IMR-90 (cell line): ENCODE data around the gene NFATC3. TPM values are rescaled to one million over a fixed set of nuclear protein-coding genes. Genes with fewer than 3 reads are reported as not detected.

Experiments used
- ATAC-seq: fragments of 200-7000 bp; cut with Tn5 transposase; 2 replicates; pipeline ENCODE4 v1.9.1; 2020; ENCODE audit warnings: low read depth, mild to moderate bottlenecking, moderate library complexity
- BruUV-seq: library from RNA; stranded (reverse); fragments of 400-500 nt; replicated peaks from 2 replicates; lab custom pipeline; 2021; lab: Mats Ljungman, UMichigan
- CTCF ChIA-PET: fragments of 300-600 bp; formaldehyde crosslinking; extraction: SDS; loops from one replicate; lab custom pipeline; 2021; ENCODE audit warnings: antibody characterized with exemption; lab: Yijun Ruan, JAX
- POLR2A ChIA-PET: fragments of 300-600 bp; sonication (Branson Sonifier 250); formaldehyde crosslinking; loops from one replicate; lab custom pipeline; 2022; ENCODE audit warnings: antibody characterized with exemption; ENCODE audit not compliant: unreplicated experiment; lab: Charles Lee
- DNase-seq: peaks from one replicate; pipeline ENCODE4 v3.0.0; 2013
- H2AFZ ChIP-seq: replicated peaks from 2 replicates; pipeline ENCODE3; 2013; ENCODE audit warnings: low read length, mild to moderate bottlenecking; ENCODE audit not compliant: poor library complexity
- H2AK5ac ChIP-seq: 2 replicates; pipeline ENCODE4 v1.6.1; 2013; ENCODE audit warnings: low read depth, low read length, inconsistent platforms
- H2AK9ac ChIP-seq: replicated peaks from 2 replicates; pipeline ENCODE3; 2013; ENCODE audit warnings: mild to moderate bottlenecking, low read depth, low read length, moderate library complexity; ENCODE audit not compliant: poor library complexity
- H2BK120ac ChIP-seq: 2 replicates; pipeline ENCODE4 v1.6.1; 2013; ENCODE audit warnings: low read depth, low read length, inconsistent platforms
- H2BK15ac ChIP-seq: 3 replicates; pipeline ENCODE4 v1.6.1; 2013; ENCODE audit warnings: low read depth, low read length, inconsistent platforms
- H2BK20ac ChIP-seq: 2 replicates; pipeline ENCODE4 v1.6.1; 2013; ENCODE audit warnings: low read depth, mild to moderate bottlenecking, inconsistent platforms, low read length, moderate library complexity
- H2BK5ac ChIP-seq: 2 replicates; pipeline ENCODE4 v1.6.1; 2013; ENCODE audit warnings: mild to moderate bottlenecking, low read depth, low read length, inconsistent platforms; ENCODE audit not compliant: poor library complexity, severe bottlenecking
- H3K14ac ChIP-seq: replicated peaks from 2 replicates; pipeline ENCODE4 v1.6.1; 2013; ENCODE audit warnings: low read depth, low read length, inconsistent platforms
- H3K18ac ChIP-seq: 2 replicates; pipeline ENCODE4 v1.6.1; 2013; ENCODE audit warnings: low read depth, low read length, control low read depth
- H3K23ac ChIP-seq: 2 replicates; pipeline ENCODE4 v1.6.1; 2013; ENCODE audit warnings: low read depth, low read length, inconsistent platforms
- H3K27ac ChIP-seq: 2 replicates; pipeline ENCODE4 v1.5.1; 2013; ENCODE audit warnings: mild to moderate bottlenecking, control low read depth, low read length; ENCODE audit not compliant: insufficient read depth
- H3K27me3 ChIP-seq: 2 replicates; pipeline ENCODE4 v1.6.1; 2013; ENCODE audit warnings: low read length; ENCODE audit not compliant: control insufficient read depth, insufficient read depth
- H3K36me3 ChIP-seq: 2 replicates; pipeline ENCODE4 v1.6.1; 2013; ENCODE audit warnings: low read length, mixed read lengths; ENCODE audit not compliant: control insufficient read depth, insufficient read depth
- H3K4ac ChIP-seq: 2 replicates; pipeline ENCODE4 v1.6.1; 2013; ENCODE audit warnings: low read depth, low read length, inconsistent platforms
- H3K4me1 ChIP-seq: 2 replicates; pipeline ENCODE4 v1.6.1; 2013; ENCODE audit warnings: low read length, mixed read lengths; ENCODE audit not compliant: control insufficient read depth, insufficient read depth
- H3K4me2 ChIP-seq: 2 replicates; pipeline ENCODE4 v1.6.1; 2013; ENCODE audit warnings: low read depth, mild to moderate bottlenecking, control low read depth, low read length, moderate library complexity
- H3K4me3 ChIP-seq: 2 replicates; pipeline ENCODE4 v1.5.1; 2013; ENCODE audit warnings: low read depth, mild to moderate bottlenecking, control low read depth, low read length, moderate library complexity; ENCODE audit not compliant: insufficient read depth
- H3K56ac ChIP-seq: 2 replicates; pipeline ENCODE4 v1.6.1; 2013; ENCODE audit warnings: low read length, inconsistent platforms; ENCODE audit not compliant: insufficient read depth; ENCODE audit errors: extremely low read depth
- H3K79me1 ChIP-seq, 2 experiments: 2 replicates each; pipeline ENCODE4 v1.6.1; 2013; ENCODE audit warnings: low read length in 2 of 2, inconsistent platforms in 1 of 2, low read depth in 1 of 2
- H3K9ac ChIP-seq: 2 replicates; pipeline ENCODE4 v1.6.1; 2013; ENCODE audit warnings: low read depth, low read length, control low read depth
- H3K9me1 ChIP-seq: 2 replicates; pipeline ENCODE4 v1.6.1; 2013; ENCODE audit warnings: low read length, inconsistent platforms; ENCODE audit not compliant: insufficient read depth
- H3K9me3 ChIP-seq: 2 replicates; pipeline ENCODE4 v1.6.1; 2013; ENCODE audit warnings: low read length; ENCODE audit not compliant: control insufficient read depth, insufficient read depth
- H4K20me1 ChIP-seq: 2 replicates; pipeline ENCODE4 v1.6.1; 2013; ENCODE audit warnings: low read length, inconsistent platforms; ENCODE audit not compliant: insufficient read depth
- H4K5ac ChIP-seq: 2 replicates; pipeline ENCODE4 v1.6.1; 2013; ENCODE audit warnings: mild to moderate bottlenecking, low read depth, low read length, control low read depth
- H4K8ac ChIP-seq, 2 experiments: 2 replicates each; pipeline ENCODE4 v1.6.1; 2013; ENCODE audit warnings: low read depth in 2 of 2, low read length in 2 of 2, control low read depth in 1 of 2, inconsistent platforms in 1 of 2
- H4K91ac ChIP-seq: 2 replicates; pipeline ENCODE4 v1.6.1; 2013; ENCODE audit warnings: low read depth, low read length, inconsistent platforms; ENCODE audit not compliant: insufficient read depth
- CHD1 ChIP-seq: IDR thresholded peaks from 2 replicates; pipeline ENCODE4 v1.6.1; 2012; ENCODE audit warnings: low read depth, low read length, improper control_type of control experiment
- FOS ChIP-seq: fragments of 150-350 bp; IDR thresholded peaks from 2 replicates; pipeline ENCODE4 v1.6.1; 2016; ENCODE audit warnings: low read depth, low read length
- MAFK ChIP-seq: IDR thresholded peaks from 2 replicates; pipeline ENCODE4 v1.6.1; 2012; ENCODE audit warnings: low read depth, low read length, improper control_type of control experiment
- MAZ ChIP-seq: IDR thresholded peaks from 2 replicates; pipeline ENCODE4 v1.6.1; 2012; ENCODE audit warnings: low read depth, mild to moderate bottlenecking, low read length, improper control_type of control experiment, moderate library complexity, borderline replicate concordance
- MXI1 ChIP-seq: IDR thresholded peaks from 2 replicates; pipeline ENCODE4 v1.6.1; 2012; ENCODE audit warnings: low read depth, mild to moderate bottlenecking, low read length, moderate library complexity, borderline replicate concordance
- NFE2L2 ChIP-seq: fragments of 150-350 bp; IDR thresholded peaks from 2 replicates; pipeline ENCODE4 v1.6.1; 2016; ENCODE audit warnings: low read depth, mild to moderate bottlenecking, low read length
- POLR2A ChIP-seq: IDR thresholded peaks from 2 replicates; pipeline ENCODE4 v1.6.1; 2012; ENCODE audit warnings: mild to moderate bottlenecking, low read depth, low read length
- RCOR1 ChIP-seq: IDR thresholded peaks from 2 replicates; pipeline ENCODE4 v1.6.1; 2012; ENCODE audit warnings: mild to moderate bottlenecking, low read length, improper control_type of control experiment; ENCODE audit not compliant: insufficient replicate concordance
- RFX5 ChIP-seq: IDR thresholded peaks from 2 replicates; pipeline ENCODE4 v1.8.0; 2012; ENCODE audit warnings: low read depth, mild to moderate bottlenecking, low read length, moderate library complexity
- USF2 ChIP-seq: fragments of 150-350 bp; IDR thresholded peaks from 2 replicates; pipeline ENCODE4 v1.6.1; 2017; ENCODE audit warnings: mild to moderate bottlenecking, antibody characterized with exemption, low read length, low read depth
- WGBS, 2 experiments: methylation state at CpG; one replicate each; pipeline versions ENCODE4 v1.1.5 to v1.1.7; 2013; ENCODE audit warnings: missing lambda C conversion rate in 2 of 2; ENCODE audit not compliant: insufficient read length in 1 of 2; ENCODE audit errors: extremely low coverage in 2 of 2; 5-methylcytosine and 5-hydroxymethylcytosine counted together
- dilution Hi-C: fragments of 300-500 bp; cut with HindIII; formaldehyde crosslinking; loops from one replicate; pipeline ENCODE4 v1.14.3; 2018; ENCODE audit warnings: low sequenced_read_pairs; ENCODE audit not compliant: unreplicated experiment
- in situ Hi-C: fragments of 300-500 bp; cut with MboI; formaldehyde crosslinking; loops from 3 replicates; pipeline ENCODE4 v1.14.3; 2019; ENCODE audit warnings: low sequenced_read_pairs, inconsistent platforms, mixed read lengths
- intact Hi-C: fragments of 100-400 bp; cut with micrococcal nuclease; formaldehyde crosslinking; loops from 2 replicates; pipeline ENCODE4 v1.10.0; 2022
- polyA plus RNA-seq, 3 experiments: library from polyadenylated mRNA; depleted of rRNA; stranded (reverse); fragments of >200 nt; gene quantifications; 2 replicates each; pipeline ENCODE4 v1.2.3, GENCODE V29; 2012; ENCODE audit warnings: low replicate concordance in 1 of 3
- total RNA-seq: library from RNA; depleted of rRNA; stranded (reverse); fragments of >200 nt; gene quantifications from 2 replicates; pipeline ENCODE4 v1.2.3, GENCODE V29; 2012
- TF ChIP-seq, protein P1 (sequence below): conservative IDR thresholded peaks from 2 replicates; pipeline ENCODE4 v1.5.1; 2012; ENCODE audit warnings: mild to moderate bottlenecking, low read depth, low read length, improper control_type of control experiment

NFATC3 gene
- total and polyA plus RNA-seq, 2 of the 4 experiments (the other 2 are of a cell fraction), result 6.3 to 21.5 TPM

GRCh38 chr16:68128577-68129305 is 43.6 kb downstream of the NFATC3 start:
- intact Hi-C loops (no loop called here), dilution Hi-C loops (no loop called here), in situ Hi-C loops (no loop called here)
- no peak overlapping the region for H3K27ac ChIP-seq
- 60% methylated on average over 1 of the region's 6 CpGs; no CpG with 5 or more reads in 1 of the 2 experiments for WGBS, 2 experiments
- no peak overlapping the region for H4K5ac ChIP-seq
- H2BK5ac ChIP-seq, result no peak overlapping the region
- no peak overlapping the region for H3K4me2 ChIP-seq
- no peak overlapping the region for H2AFZ ChIP-seq
- DNase-seq (peak; percentile 4), ATAC-seq (no peak)
- H3K79me1 ChIP-seq, result peaks cover 13 to 33% of the 10 kb centered on the region in 2 experiments
- H2BK120ac ChIP-seq, result no peak overlapping the region
- H3K4me3 ChIP-seq, result no peak overlapping the region
- no peak overlapping the region for H3K23ac ChIP-seq
- no peaks in the 10 kb centered on the region for H3K36me3 ChIP-seq
- H2AK9ac ChIP-seq, result no peak overlapping the region
- ChIA-PET POLR2A (no interaction called here), CTCF (no interaction called here)
- no peak overlapping the region for H3K4ac ChIP-seq
- no peaks in the 10 kb centered on the region for H3K9me1 ChIP-seq
- H3K9ac ChIP-seq, result no peak overlapping the region
- peaks cover 2% of the 10 kb centered on the region; the same call in 1 of the 2 replicates for H3K4me1 ChIP-seq
- H4K8ac ChIP-seq, result 0 out of 4 replicates have a peak overlapping the region, but pooled peaks of 1 of the 2 experiments have one; percentile 20
- H2BK15ac ChIP-seq, result no peak overlapping the region
- TF ChIP-seq MAFK, result no peak
- no peak for TF ChIP-seq RFX5
- no peak for TF ChIP-seq RCOR1
- TF ChIP-seq FOS, result no peak
- TF ChIP-seq CHD1, result no peak
- no peak for TF ChIP-seq MXI1
- TF ChIP-seq NFE2L2, result no peak
- TF ChIP-seq POLR2A, result no peak
- TF ChIP-seq MAZ, result no peak
- TF ChIP-seq, protein P1, sequence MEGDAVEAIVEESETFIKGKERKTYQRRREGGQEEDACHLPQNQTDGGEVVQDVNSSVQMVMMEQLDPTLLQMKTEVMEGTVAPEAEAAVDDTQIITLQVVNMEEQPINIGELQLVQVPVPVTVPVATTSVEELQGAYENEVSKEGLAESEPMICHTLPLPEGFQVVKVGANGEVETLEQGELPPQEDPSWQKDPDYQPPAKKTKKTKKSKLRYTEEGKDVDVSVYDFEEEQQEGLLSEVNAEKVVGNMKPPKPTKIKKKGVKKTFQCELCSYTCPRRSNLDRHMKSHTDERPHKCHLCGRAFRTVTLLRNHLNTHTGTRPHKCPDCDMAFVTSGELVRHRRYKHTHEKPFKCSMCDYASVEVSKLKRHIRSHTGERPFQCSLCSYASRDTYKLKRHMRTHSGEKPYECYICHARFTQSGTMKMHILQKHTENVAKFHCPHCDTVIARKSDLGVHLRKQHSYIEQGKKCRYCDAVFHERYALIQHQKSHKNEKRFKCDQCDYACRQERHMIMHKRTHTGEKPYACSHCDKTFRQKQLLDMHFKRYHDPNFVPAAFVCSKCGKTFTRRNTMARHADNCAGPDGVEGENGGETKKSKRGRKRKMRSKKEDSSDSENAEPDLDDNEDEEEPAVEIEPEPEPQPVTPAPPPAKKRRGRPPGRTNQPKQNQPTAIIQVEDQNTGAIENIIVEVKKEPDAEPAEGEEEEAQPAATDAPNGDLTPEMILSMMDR, result no peak
- TF ChIP-seq USF2, result no peak
- no peak overlapping the region for H3K14ac ChIP-seq
- no peak overlapping the region for H4K91ac ChIP-seq
- no peaks in the 10 kb centered on the region; the same call in 1 of the 2 replicates for H4K20me1 ChIP-seq
- H2AK5ac ChIP-seq, result no peak overlapping the region
- H3K18ac ChIP-seq, result no peak overlapping the region
- H2BK20ac ChIP-seq, result no peak overlapping the region
- BruUV-seq, result no TSS peak
- H3K56ac ChIP-seq, result no peak overlapping the region
- no peaks in the 10 kb centered on the region for H3K9me3 ChIP-seq
- no peaks in the 10 kb centered on the region for H3K27me3 ChIP-seq
